H1 (cell line): ENCODE results near the gene LUM. TPM values are rescaled to one million over a fixed set of nuclear protein-coding genes. Genes with fewer than 3 reads are reported as not detected.

Experiments
- ATF2 ChIP-seq: IDR thresholded peaks from 2 replicates; pipeline ENCODE4 v1.6.1; 2012; ENCODE audit warnings: low read length, inconsistent platforms
- EP300 ChIP-seq, 2 experiments: IDR thresholded peaks; 1 replicate in 1 of 2; 2 replicates in 1 of 2; pipeline ENCODE4 v1.6.1; 2011 to 2012; ENCODE audit warnings: low read depth in 2 of 2, low read length in 2 of 2, mild to moderate bottlenecking in 2 of 2, borderline replicate concordance in 1 of 2, inconsistent platforms in 1 of 2, moderate library complexity in 1 of 2
- POLR2AphosphoS5 ChIP-seq: IDR thresholded peaks from 2 replicates; pipeline ENCODE4 v1.6.1; 2011; ENCODE audit warnings: low read depth, low read length
- RBBP5 ChIP-seq: IDR thresholded peaks from 2 replicates; pipeline ENCODE4 v1.7.1; 2012; ENCODE audit warnings: low read depth, mild to moderate bottlenecking, inconsistent platforms, low read length, moderate library complexity, borderline replicate concordance
- SP1 ChIP-seq: IDR thresholded peaks from 2 replicates; pipeline ENCODE4 v1.6.1; 2011; ENCODE audit warnings: low read depth, low read length
- polyA plus RNA-seq, 7 experiments: library from polyadenylated mRNA; depleted of rRNA in 3 of 7; stranded (reverse) in 5 of 7; unstranded in 2 of 7; fragments of >200 nt in 5 of 7; fragments of 200-250 nt in 2 of 7; gene quantifications; 1 replicate in 5 of 7; 2 replicates in 1 of 7; 4 replicates in 1 of 7; pipeline versions ENCODE4 v1.2.1 to v1.2.3, GENCODE V29; 2011 to 2013; ENCODE audit warnings: missing spikeins in 2 of 7, mixed read lengths in 2 of 7
- total RNA-seq: library from RNA; stranded (reverse); fragmentation: NEBNext Ultra II Directional; extraction: Animal tissue kit (Norgen Biotek cat#: 25700); gene quantifications from 2 replicates; pipeline ENCODE4 v1.2.1, GENCODE V29; 2021

The LUM gene
- total and polyA plus RNA-seq, 2 of the 8 experiments (the other 6 are each of a cell fraction or from before 2014, with no cell fraction given) = not detected

DNA sequence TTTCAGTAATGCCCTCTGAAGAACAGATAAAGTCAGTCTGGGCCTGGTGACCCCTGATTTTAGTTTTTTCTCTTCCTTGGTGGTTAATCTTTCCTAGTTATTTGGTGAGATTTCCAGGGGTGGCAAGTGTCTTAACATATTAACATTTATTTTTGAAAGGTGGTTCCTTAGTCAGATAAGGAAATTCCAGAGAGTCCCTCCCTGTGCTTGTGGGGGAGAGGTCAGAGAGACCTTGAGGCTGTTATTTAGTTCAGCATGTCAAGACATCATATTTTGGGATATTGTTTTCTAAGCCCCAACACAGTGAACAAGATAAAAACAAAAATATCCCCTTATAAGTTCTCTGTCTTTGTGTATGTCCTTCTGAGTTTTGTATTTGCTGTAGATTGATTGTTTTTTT is 9.5 kb upstream of the LUM start (continued):
- TF ChIP-seq ATF2 (no peak), POLR2AphosphoS5 (no peak), RBBP5 (no peak), SP1 (no peak), EP300 (IDR thresholded peaks at IDR 0.05; ENCODE audit: borderline replicate concordance in 1 of 2, low read depth in 2 of 2, low read length in 2 of 2) (no peak)
